ENCODE results near the gene CEBPE.

GRCh38 chr14:23142826-23143225 is 23.8 kb upstream of the CEBPE start:
- TF ChIP-seq POLR2A (IDR thresholded peaks at IDR 0.05): no peak
- no peak for TF ChIP-seq CTCF (IDR thresholded peaks at IDR 0.05)
